Transverse colon (tissue), 4 donors: ENCODE measurements around the gene RGL4. TPM values are rescaled to one million over a fixed set of nuclear protein-coding genes. Genes with fewer than 3 reads are reported as not detected.
A peak's percentile ranks its signal among the peaks of the same experiment; 100 is the strongest.

Experiments
- DNase-seq: peaks from one replicate; pipeline ENCODE4 v3.0.0-alpha.2; 2019
- H3K27ac ChIP-seq, 4 donors: fragments of 200-600 bp; sonication (generic); 2 replicates each; pipeline ENCODE4 v1.5.1; 2016 to 2018; ENCODE audit warnings: inconsistent platforms in 4 of 4
- H3K27me3 ChIP-seq: fragments of 200-600 bp; sonication (generic); 2 replicates; pipeline ENCODE4 v1.5.1; 2017; ENCODE audit warnings: inconsistent platforms
- H3K36me3 ChIP-seq, 4 donors: fragments of 200-600 bp; sonication (generic); 2 replicates each; pipeline ENCODE4 v1.5.1; 2017 to 2019; ENCODE audit warnings: inconsistent platforms in 4 of 4
- H3K4me1 ChIP-seq, 4 donors: fragments of 200-600 bp; sonication (generic); 2 replicates each; pipeline ENCODE4 v1.5.1; 2017 to 2020; ENCODE audit warnings: inconsistent platforms in 4 of 4
- H3K4me3 ChIP-seq, 4 donors: fragments of 200-600 bp; sonication (generic); 1 replicate in 1 of 4; 2 replicates in 3 of 4; pipeline versions ENCODE4 v1.5.1 to v1.6.1; 2017 to 2019; ENCODE audit warnings: inconsistent platforms in 4 of 4
- H3K9me3 ChIP-seq, 2 donors: fragments of 200-600 bp; sonication (generic); 2 replicates each; pipeline ENCODE4 v1.5.1; 2017 to 2019; ENCODE audit warnings: inconsistent platforms in 2 of 2
- EP300 ChIP-seq: sonication (generic); formaldehyde crosslinking; IDR thresholded peaks from one replicate; pipeline ENCODE4 v1.6.1; 2017; ENCODE audit warnings: antibody characterized with exemption, low read depth
- POLR2A ChIP-seq: fragments of 450-650 bp; IDR thresholded peaks from one replicate; pipeline ENCODE4 v1.6.1; 2016; ENCODE audit warnings: antibody characterized with exemption, mild to moderate bottlenecking, moderate library complexity
- POLR2AphosphoS5 ChIP-seq, 3 donors: sonication (generic); formaldehyde crosslinking; IDR thresholded peaks; one replicate each; pipeline ENCODE4 v1.6.1; 2016; ENCODE audit warnings: antibody characterized with exemption in 3 of 3
- WGBS, 2 donors: methylation state at CpG; one replicate each; pipeline ENCODE4 v1.1.5; 2018; ENCODE audit warnings: low coverage in 1 of 2; 5-methylcytosine and 5-hydroxymethylcytosine counted together
- in situ Hi-C, 4 donors: fragments of 200-750 bp; cut with MboI; loops; one replicate each; pipeline versions ENCODE4 v1.15.0 to v1.15.1; 2017; ENCODE audit warnings: low sequenced_read_pairs in 3 of 4, low pct_ligation_motif_present in 1 of 4, low pct_unique_long_range_greater_than_20kb in 1 of 4
- intact Hi-C: fragments of 100-400 bp; cut with DNase I; formaldehyde crosslinking; loops from one replicate; pipeline ENCODE4 v1.15.1; 2023; ENCODE audit warnings: low total_unique reads
- total RNA-seq, 4 donors: library from RNA; depleted of rRNA; stranded (reverse); fragments of >200 nt; gene quantifications; one replicate each; pipeline ENCODE4 v1.1.0, GENCODE V29; 2016
- TF ChIP-seq, protein P1 (sequence below), 5 experiments: fragments of 200-600 bp in 3 of 5; fragments of 450-650 bp in 2 of 5; sonication (generic) in 3 of 5; IDR thresholded peaks; 1 replicate in 2 of 5; 2 replicates in 3 of 5; pipeline ENCODE4 v1.5.1; 2016 to 2017; ENCODE audit warnings: antibody characterized with exemption in 5 of 5, inconsistent platforms in 3 of 5, mild to moderate bottlenecking in 2 of 5, moderate library complexity in 1 of 5

The RGL4 gene
- total RNA-seq, 4 donors from 2014 or later = 0.82 to 1.1 TPM; not detected in 2

DNA sequence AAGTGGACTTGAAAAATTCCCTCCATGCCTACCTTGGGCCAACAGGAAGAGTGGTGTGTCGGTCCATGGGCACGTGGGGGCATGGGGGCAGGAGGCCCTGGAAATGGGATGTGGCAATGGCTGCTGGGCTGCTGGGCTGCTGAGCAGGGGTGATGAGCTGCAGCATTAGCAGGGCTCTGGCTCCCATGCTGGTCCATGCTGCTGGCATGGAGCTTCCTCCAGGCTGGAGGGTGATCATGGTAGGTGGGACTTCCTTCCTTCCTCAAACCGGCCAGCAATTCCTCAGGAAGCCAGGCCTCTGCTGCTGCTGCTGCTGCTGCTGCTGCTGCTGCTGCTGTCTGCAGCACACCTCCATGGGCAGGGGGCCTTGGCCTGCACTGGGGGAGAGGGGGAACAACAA, 4.3 kb downstream of the RGL4 start:
- TF ChIP-seq EP300 (no peak), POLR2A (no peak), POLR2AphosphoS5 (IDR thresholded peaks at IDR 0.05) (no peak)
- TF ChIP-seq, protein P1, sequence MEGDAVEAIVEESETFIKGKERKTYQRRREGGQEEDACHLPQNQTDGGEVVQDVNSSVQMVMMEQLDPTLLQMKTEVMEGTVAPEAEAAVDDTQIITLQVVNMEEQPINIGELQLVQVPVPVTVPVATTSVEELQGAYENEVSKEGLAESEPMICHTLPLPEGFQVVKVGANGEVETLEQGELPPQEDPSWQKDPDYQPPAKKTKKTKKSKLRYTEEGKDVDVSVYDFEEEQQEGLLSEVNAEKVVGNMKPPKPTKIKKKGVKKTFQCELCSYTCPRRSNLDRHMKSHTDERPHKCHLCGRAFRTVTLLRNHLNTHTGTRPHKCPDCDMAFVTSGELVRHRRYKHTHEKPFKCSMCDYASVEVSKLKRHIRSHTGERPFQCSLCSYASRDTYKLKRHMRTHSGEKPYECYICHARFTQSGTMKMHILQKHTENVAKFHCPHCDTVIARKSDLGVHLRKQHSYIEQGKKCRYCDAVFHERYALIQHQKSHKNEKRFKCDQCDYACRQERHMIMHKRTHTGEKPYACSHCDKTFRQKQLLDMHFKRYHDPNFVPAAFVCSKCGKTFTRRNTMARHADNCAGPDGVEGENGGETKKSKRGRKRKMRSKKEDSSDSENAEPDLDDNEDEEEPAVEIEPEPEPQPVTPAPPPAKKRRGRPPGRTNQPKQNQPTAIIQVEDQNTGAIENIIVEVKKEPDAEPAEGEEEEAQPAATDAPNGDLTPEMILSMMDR (IDR thresholded peaks at IDR 0.05) = no peak
- H3K4me3 ChIP-seq = no peak overlapping the region
- in situ Hi-C loops = no loop called here
- peaks cover 0 to 22% (median 8%) of the 10 kb centered on the region in 4 donors for H3K36me3 ChIP-seq
- H3K27ac ChIP-seq = peak overlapping the region in 1 of 4 donors; percentile 33
- no peaks in the 10 kb centered on the region for H3K27me3 ChIP-seq
- 84% methylated on average over 3 of the region's 3 CpGs; no CpG with 5 or more reads in 1 of the 2 donors for WGBS, 2 donors
- H3K4me1 ChIP-seq = no peaks in the 10 kb centered on the region
- no peaks in the 10 kb centered on the region for H3K9me3 ChIP-seq
- DNase-seq = no peak
- intact Hi-C loops = no loop called here

DNA sequence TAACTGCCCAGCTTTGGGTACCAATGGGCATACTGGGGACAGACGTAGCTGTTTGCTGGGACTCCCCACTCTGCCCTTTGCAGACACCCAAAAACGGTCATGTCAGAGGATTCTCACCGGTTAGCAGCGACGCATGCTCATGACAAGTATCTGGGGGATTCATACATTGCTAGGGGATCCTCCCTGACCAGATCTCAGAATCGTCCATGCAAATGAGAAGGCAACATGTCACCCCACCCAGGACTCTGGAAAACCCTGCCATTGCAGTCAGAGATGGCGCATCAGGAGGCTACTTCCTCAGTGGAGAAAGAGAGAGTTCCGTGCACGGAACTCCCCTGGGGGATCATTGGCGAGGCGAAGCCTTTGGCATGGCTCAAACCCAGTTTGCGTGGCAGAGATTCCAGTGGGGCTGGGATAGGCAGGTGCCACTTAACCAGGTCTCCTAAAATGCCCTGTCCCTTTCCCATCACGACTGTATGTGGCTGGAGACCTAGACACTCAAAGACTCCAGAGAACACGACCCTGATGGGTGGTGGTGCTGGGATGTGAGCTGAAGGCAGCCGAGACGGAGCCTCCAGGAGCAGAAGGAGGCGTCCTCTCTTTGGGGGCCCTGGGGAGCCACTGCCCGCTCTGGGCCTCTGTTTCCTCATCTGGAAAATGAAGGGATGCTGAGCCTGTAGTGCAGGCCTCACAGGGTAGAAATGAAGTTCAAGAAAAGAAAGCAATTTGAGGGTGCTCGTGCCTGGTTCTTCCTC, 4.9 kb downstream of the RGL4 start:
- no peak for DNase-seq
- Histone ChIP-seq H3K4me3 (no peak overlapping the region), H3K4me1 (no peaks in the 10 kb centered on the region), H3K27ac (peak overlapping the region; percentile 33 to 69 (median 47)), H3K36me3 (peaks cover 0 to 28% (median 8%) of the 10 kb centered on the region in 4 donors), H3K9me3 (no peaks in the 10 kb centered on the region), H3K27me3 (no peaks in the 10 kb centered on the region)
- TF ChIP-seq EP300 (no peak), POLR2A (no peak), POLR2AphosphoS5 (IDR thresholded peaks at IDR 0.05) (no peak)
- intact Hi-C loops = no loop called here
- in situ Hi-C loops = no loop called here
- WGBS, 2 donors = 90 to 100% methylated on average over 1 to 19 of the region's 19 CpGs

DNA sequence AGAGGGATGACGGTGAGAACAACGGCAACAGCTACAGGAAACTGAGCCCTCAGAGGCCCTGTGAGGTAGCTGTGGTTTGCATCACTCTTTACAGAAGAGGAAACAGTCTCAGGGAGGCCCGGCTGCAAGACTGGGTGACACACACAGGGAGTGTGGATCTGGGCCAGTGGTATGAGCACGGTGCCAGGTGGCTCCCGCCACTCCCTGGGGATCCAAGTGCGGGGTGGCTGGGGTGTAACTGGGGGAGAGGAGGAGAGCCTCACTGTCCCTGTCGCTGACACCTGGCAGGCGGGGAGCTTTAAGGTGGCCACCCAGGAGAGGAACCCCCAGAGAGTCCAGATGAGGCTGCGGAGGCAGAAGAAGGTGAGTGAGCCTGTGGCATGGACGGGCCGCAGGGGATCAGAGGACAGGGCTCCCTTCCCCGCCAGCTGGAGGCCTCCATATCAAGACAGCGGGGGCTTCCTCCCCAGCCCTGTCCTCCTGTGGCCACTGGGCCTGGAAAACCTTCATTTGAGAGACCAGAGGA, 5.6 kb downstream of the RGL4 start:
- peak overlapping the region in 1 of 4 donors; percentile 22 for H3K4me3 ChIP-seq
- H3K36me3 ChIP-seq = peaks cover 0 to 33% (median 8%) of the 10 kb centered on the region in 4 donors
- in situ Hi-C loops = no loop called here
- peak overlapping the region; percentile 18 to 69 (median 41) for H3K27ac ChIP-seq
- intact Hi-C loops = no loop called here
- H3K27me3 ChIP-seq = no peaks in the 10 kb centered on the region
- WGBS, 2 donors = 71 to 100% methylated on average over 2 to 13 of the region's 13 CpGs
- no peaks in the 10 kb centered on the region for H3K9me3 ChIP-seq
- H3K4me1 ChIP-seq = no peaks in the 10 kb centered on the region
- peak; percentile 52 for DNase-seq
- TF ChIP-seq EP300 (no peak), POLR2AphosphoS5 (IDR thresholded peaks at IDR 0.05) (peak in 1 of 3 donors; percentile 6), POLR2A (peak; percentile 56)
- TF ChIP-seq, protein P1 (IDR thresholded peaks at IDR 0.05) = no peak

DNA sequence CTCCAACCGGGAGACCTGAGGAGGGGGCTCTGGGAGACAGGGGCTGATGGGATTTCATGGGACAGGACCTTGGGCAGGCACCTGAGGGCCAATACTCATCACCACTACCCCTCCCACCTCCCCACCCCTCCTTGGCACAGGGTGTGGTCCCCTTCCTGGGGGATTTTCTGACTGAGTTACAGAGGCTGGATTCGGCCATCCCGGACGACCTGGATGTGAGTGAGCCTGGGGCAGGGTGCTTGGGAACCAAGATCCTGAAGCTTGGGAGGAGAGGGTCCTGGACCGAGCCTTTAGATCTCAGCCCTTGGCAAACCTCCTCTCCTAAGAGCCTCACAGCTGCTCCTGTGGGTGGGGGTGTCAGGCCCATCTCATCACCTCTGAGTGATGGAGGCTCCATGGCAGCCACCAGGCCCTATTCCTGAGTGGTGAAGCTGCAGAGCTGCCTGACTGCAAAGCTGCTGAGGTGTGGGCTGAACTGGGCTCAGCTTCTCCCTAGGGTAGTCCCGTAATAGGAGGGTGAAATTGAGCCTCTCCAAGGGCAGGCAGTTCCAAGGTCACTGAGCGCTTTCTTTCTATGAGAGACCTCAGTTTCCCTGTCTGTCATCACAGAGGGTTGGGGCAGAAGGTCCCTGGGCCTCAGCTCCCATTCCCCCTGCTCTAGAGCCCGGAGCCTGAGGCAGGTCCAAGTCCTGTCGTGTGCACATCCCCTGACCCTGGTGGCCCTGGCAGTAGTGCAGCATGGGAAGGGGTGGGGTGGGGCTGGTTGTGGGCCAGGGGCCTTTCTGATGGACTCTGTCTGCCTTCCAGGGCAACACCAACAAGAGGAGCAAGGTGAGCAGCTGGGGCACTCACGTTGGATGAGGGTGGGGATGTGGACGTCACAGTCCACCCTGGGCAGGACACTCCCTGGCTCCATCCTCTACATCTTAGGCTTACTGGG, 6.5 kb downstream of the RGL4 start:
- no peak for DNase-seq
- H3K27ac ChIP-seq = peak overlapping the region in 2 of 4 donors; percentile 24 to 69
- in situ Hi-C loops = no loop called here
- no peaks in the 10 kb centered on the region for H3K4me1 ChIP-seq
- 90% methylated on average over 11 of the region's 11 CpGs; no CpG with 5 or more reads in 1 of the 2 donors for WGBS, 2 donors
- no peaks in the 10 kb centered on the region for H3K27me3 ChIP-seq
- no peak for TF ChIP-seq POLR2AphosphoS5 (IDR thresholded peaks at IDR 0.05)
- TF ChIP-seq, protein P1 (IDR thresholded peaks at IDR 0.05) = no peak
- TF ChIP-seq POLR2A = no peak
- no peak for TF ChIP-seq EP300
- peaks cover 0 to 42% (median 8%) of the 10 kb centered on the region in 4 donors for H3K36me3 ChIP-seq
- H3K9me3 ChIP-seq = no peaks in the 10 kb centered on the region
- intact Hi-C loops = no loop called here
- H3K4me3 ChIP-seq = no peak overlapping the region
